Retinal pigment epithelial cell (primary cell): Measurements from ENCODE around the gene FAM181B.
A peak's percentile ranks its signal among the peaks of the same experiment; 100 is the strongest.

Experiments used
- DNase-seq: peaks from one replicate; pipeline ENCODE4 v3.0.0-alpha.2; 2010; ENCODE audit warnings: low read depth
- H3K4me3 ChIP-seq: 2 replicates; pipeline ENCODE4 v1.5.1; 2011; ENCODE audit warnings: mild to moderate bottlenecking, low read length, control low read depth, moderate library complexity
- CTCF ChIP-seq: conservative IDR thresholded peaks from 2 replicates; pipeline ENCODE4 v1.5.1; 2011; ENCODE audit warnings: low read depth, low read length, control low read depth, inconsistent platforms

Gene FAM181B

GRCh38 chr11:82732734-82733443, 775 bp downstream of the FAM181B start:
- TF ChIP-seq CTCF, result no peak
- no peak for DNase-seq
- peak overlapping the region; percentile 52 for H3K4me3 ChIP-seq

GRCh38 chr11:82732348-82732733, 1.3 kb downstream of the FAM181B start:
- no peak for DNase-seq
- TF ChIP-seq CTCF, result no peak
- H3K4me3 ChIP-seq, result peak overlapping the region; percentile 37

- H3K4me3 ChIP-seq, result no peak overlapping the region
- no peak for DNase-seq
- no peak for TF ChIP-seq CTCF
These were observed 1.9 kb downstream of the FAM181B start for GRCh38 chr11:82731691-82732277.

GRCh38 chr11:82730754-82731153, 2.9 kb downstream of the FAM181B start:
- TF ChIP-seq CTCF, result no peak
- DNase-seq, result no peak
- no peak overlapping the region for H3K4me3 ChIP-seq

- no peak overlapping the region for H3K4me3 ChIP-seq
- DNase-seq, result no peak
These were observed 3.4 kb downstream of the FAM181B start for GRCh38 chr11:82730286-82730685.

GRCh38 chr11:82724026-82724425, 9.6 kb downstream of the FAM181B start:
- TF ChIP-seq CTCF, result no peak
- H3K4me3 ChIP-seq, result no peak overlapping the region
- DNase-seq, result peak; percentile 68

More at GRCh38 chr11:82730286-82730685, 3.4 kb downstream of the FAM181B start:
- no peak for TF ChIP-seq CTCF

GRCh38 chr11:82722231-82722630, 11.4 kb downstream of the FAM181B start:
- no peak for DNase-seq
- TF ChIP-seq CTCF, result no peak
- H3K4me3 ChIP-seq, result no peak overlapping the region
